ENCODE data around the gene CST3. TPM values are rescaled to one million over a fixed set of nuclear protein-coding genes. Genes with fewer than 3 reads are reported as not detected.
"Not testable (repeated sequence)": the region's sequence is repeated elsewhere in the genome, so short reads cannot be mapped to it uniquely, and the experiment has no call there.

The CST3 gene
- total RNA-seq (2014; rRNA removed; shearing (Covaris generic)): 396 and 478 TPM in 2 replicates
- 782 and 784 TPM in 2 replicates for polyA plus RNA-seq (2016; fragmentation: Nextera tagmentation; extraction: Ambion mirVana)

- H3K27ac ChIP-seq: peak within 1 kb of the TSS; percentile 83
- H3K79me2 ChIP-seq (ENCODE audit: insufficient read depth): peaks cover 23% of the 10 kb centered on the region
- peak within 1 kb of the TSS; percentile 95 for H3K9ac ChIP-seq
- peak within 1 kb of the TSS; percentile 82 for H2AFZ ChIP-seq
- no peaks in the 10 kb centered on the region for H3K36me3 ChIP-seq (ENCODE audit: low read depth)
- no peaks in the 10 kb centered on the region for H3K9me2 ChIP-seq (ENCODE audit: insufficient read depth)
- WGBS, 2 experiments (ENCODE audit: low coverage in 1 of 2, low lambda C conversion rate in 2 of 2, missing lambda C conversion rate in 2 of 2): 1 to 2% methylated on average over 42 to 72 of the region's 92 CpGs
- peaks cover 15% of the 10 kb centered on the region for H3F3A ChIP-seq (ENCODE audit: insufficient read depth)
- H3K9me3 ChIP-seq (ENCODE audit: low read depth): no peaks in the 10 kb centered on the region
- peak; percentile 93 for DNase-seq
- in situ Hi-C loops (cut with MboI): no loop called here
- H4K20me1 ChIP-seq (ENCODE audit: insufficient read depth): no peaks in the 10 kb centered on the region
- peak within 1 kb of the TSS; percentile 94 for H3K4me2 ChIP-seq (ENCODE audit: unreplicated experiment)
- no peaks in the 10 kb centered on the region for H3K27me3 ChIP-seq (replicated peaks; ENCODE audit: insufficient read depth)
- TF ChIP-seq EZH2phosphoT487 (IDR thresholded peaks at IDR 0.05; ENCODE audit: insufficient read depth, low read depth) (no peak), EZH2 (IDR thresholded peaks at IDR 0.05; ENCODE audit: insufficient read depth, poor library complexity, severe bottlenecking) (no peak)
- peaks cover 26% of the 10 kb centered on the region for H3K4me1 ChIP-seq (ENCODE audit: insufficient read depth)
- H3K4me3 ChIP-seq: peak within 1 kb of the TSS; percentile 85
These were observed at the start of gene CST3 for GRCh38 chr20:23637282-23638221. TSS of gene CST3 (minus strand) at chr20:23637955. CDS start at chr20:23637862, 93 bp downstream.

GRCh38 chr20:23686046-23686750, 48.4 kb upstream of the CST3 start:
- Histone ChIP-seq H3K9ac (no peak overlapping the region), H3K27ac (no peak overlapping the region), H2AFZ (no peak overlapping the region), H3K4me3 (no peak overlapping the region), H3K27me3 (replicated peaks; ENCODE audit: insufficient read depth) (no peaks in the 10 kb centered on the region), H3K9me3 (ENCODE audit: low read depth) (no peaks in the 10 kb centered on the region), H3F3A (ENCODE audit: insufficient read depth) (no peaks in the 10 kb centered on the region), H3K4me1 (ENCODE audit: insufficient read depth) (no peaks in the 10 kb centered on the region), H3K79me2 (ENCODE audit: insufficient read depth) (no peaks in the 10 kb centered on the region), H3K36me3 (ENCODE audit: low read depth) (no peaks in the 10 kb centered on the region), H3K9me2 (ENCODE audit: insufficient read depth) (no peaks in the 10 kb centered on the region), H4K20me1 (ENCODE audit: insufficient read depth) (no peaks in the 10 kb centered on the region), H3K4me2 (ENCODE audit: unreplicated experiment) (no peak overlapping the region)
- no peak for TF ChIP-seq EZH2 (IDR thresholded peaks at IDR 0.05; ENCODE audit: insufficient read depth, poor library complexity, severe bottlenecking)
- in situ Hi-C loops (cut with MboI): loop anchor here (25.0 kb wide), 1 partner anchor 301 kb away; the partner anchor contains the start of gene GGTLC1
- no peak for DNase-seq
- 61 to 79% methylated on average over 4 of the region's 4 CpGs for WGBS, 2 experiments (ENCODE audit: low coverage in 1 of 2, low lambda C conversion rate in 2 of 2, missing lambda C conversion rate in 2 of 2)

- not testable (repeated sequence) for H3K36me3 ChIP-seq (ENCODE audit: low read depth); H2AFZ ChIP-seq; H3K27me3 ChIP-seq (replicated peaks; ENCODE audit: insufficient read depth); H3K4me1 ChIP-seq (ENCODE audit: insufficient read depth); H3F3A ChIP-seq (ENCODE audit: insufficient read depth); H3K9me2 ChIP-seq (ENCODE audit: insufficient read depth); H3K27ac ChIP-seq; H3K9ac ChIP-seq; H3K4me3 ChIP-seq; H3K79me2 ChIP-seq (ENCODE audit: insufficient read depth); H3K4me2 ChIP-seq (ENCODE audit: unreplicated experiment); DNase-seq; H3K9me3 ChIP-seq (ENCODE audit: low read depth); H4K20me1 ChIP-seq (ENCODE audit: insufficient read depth)
- WGBS, 2 experiments (ENCODE audit: low coverage in 1 of 2, low lambda C conversion rate in 2 of 2, missing lambda C conversion rate in 2 of 2): 52 to 53% methylated on average over 2 to 4 of the region's 4 CpGs
- in situ Hi-C loops (cut with MboI): loop anchor here (25.0 kb wide), 1 partner anchor 302 kb away; the partner anchor contains the start of gene GGTLC1
These were observed 47.8 kb upstream of the CST3 start for GRCh38 chr20:23685529-23685896.

GRCh38 chr20:23684261-23684660, 46.5 kb upstream of the CST3 start:
- H4K20me1 ChIP-seq (ENCODE audit: insufficient read depth): no peaks in the 10 kb centered on the region
- DNase-seq: no peak
- H3K27ac ChIP-seq: no peak overlapping the region
- no peaks in the 10 kb centered on the region for H3K9me3 ChIP-seq (ENCODE audit: low read depth)
- 76 to 78% methylated on average over 6 of the region's 6 CpGs for WGBS, 2 experiments (ENCODE audit: low coverage in 1 of 2, low lambda C conversion rate in 2 of 2, missing lambda C conversion rate in 2 of 2)
- H3K4me3 ChIP-seq: no peak overlapping the region
- in situ Hi-C loops (cut with MboI): loop anchor here (25.0 kb wide), 1 partner anchor 303 kb away; the partner anchor contains the start of gene GGTLC1
- no peak overlapping the region for H3K4me2 ChIP-seq (ENCODE audit: unreplicated experiment)
- no peak overlapping the region for H2AFZ ChIP-seq
- H3K79me2 ChIP-seq (ENCODE audit: insufficient read depth): no peaks in the 10 kb centered on the region
- H3F3A ChIP-seq (ENCODE audit: insufficient read depth): no peaks in the 10 kb centered on the region
- TF ChIP-seq EZH2phosphoT487 (IDR thresholded peaks at IDR 0.05; ENCODE audit: insufficient read depth, low read depth): no peak
- no peak for TF ChIP-seq EZH2 (IDR thresholded peaks at IDR 0.05; ENCODE audit: insufficient read depth, poor library complexity, severe bottlenecking)
- H3K36me3 ChIP-seq (ENCODE audit: low read depth): no peaks in the 10 kb centered on the region
- no peak overlapping the region for H3K9ac ChIP-seq
- H3K27me3 ChIP-seq (replicated peaks; ENCODE audit: insufficient read depth): no peaks in the 10 kb centered on the region
- H3K4me1 ChIP-seq (ENCODE audit: insufficient read depth): no peaks in the 10 kb centered on the region
- no peaks in the 10 kb centered on the region for H3K9me2 ChIP-seq (ENCODE audit: insufficient read depth)

Measured in GM23248 (cell line).